Gastrocnemius medialis (tissue), 4 donors: ENCODE measurements around the gene GAS6.

ENCODE experiments used
- POLR2A ChIP-seq, 2 donors: fragments of 450-650 bp; IDR thresholded peaks; one replicate each; pipeline ENCODE4 v1.6.1; 2017; ENCODE audit warnings: antibody characterized with exemption in 2 of 2, mild to moderate bottlenecking in 2 of 2, moderate library complexity in 2 of 2
- TF ChIP-seq, protein P1 (sequence below), 5 experiments: fragments of 450-650 bp in 3 of 5; fragments of 200-600 bp in 2 of 5; sonication (generic) in 2 of 5; IDR thresholded peaks in 4 of 5; conservative IDR thresholded peaks in 1 of 5; 1 replicate in 4 of 5; 2 replicates in 1 of 5; pipeline ENCODE4 v1.5.1; 2016 to 2019; ENCODE audit warnings: antibody characterized with exemption in 5 of 5, mild to moderate bottlenecking in 3 of 5, moderate library complexity in 3 of 5

DNA sequence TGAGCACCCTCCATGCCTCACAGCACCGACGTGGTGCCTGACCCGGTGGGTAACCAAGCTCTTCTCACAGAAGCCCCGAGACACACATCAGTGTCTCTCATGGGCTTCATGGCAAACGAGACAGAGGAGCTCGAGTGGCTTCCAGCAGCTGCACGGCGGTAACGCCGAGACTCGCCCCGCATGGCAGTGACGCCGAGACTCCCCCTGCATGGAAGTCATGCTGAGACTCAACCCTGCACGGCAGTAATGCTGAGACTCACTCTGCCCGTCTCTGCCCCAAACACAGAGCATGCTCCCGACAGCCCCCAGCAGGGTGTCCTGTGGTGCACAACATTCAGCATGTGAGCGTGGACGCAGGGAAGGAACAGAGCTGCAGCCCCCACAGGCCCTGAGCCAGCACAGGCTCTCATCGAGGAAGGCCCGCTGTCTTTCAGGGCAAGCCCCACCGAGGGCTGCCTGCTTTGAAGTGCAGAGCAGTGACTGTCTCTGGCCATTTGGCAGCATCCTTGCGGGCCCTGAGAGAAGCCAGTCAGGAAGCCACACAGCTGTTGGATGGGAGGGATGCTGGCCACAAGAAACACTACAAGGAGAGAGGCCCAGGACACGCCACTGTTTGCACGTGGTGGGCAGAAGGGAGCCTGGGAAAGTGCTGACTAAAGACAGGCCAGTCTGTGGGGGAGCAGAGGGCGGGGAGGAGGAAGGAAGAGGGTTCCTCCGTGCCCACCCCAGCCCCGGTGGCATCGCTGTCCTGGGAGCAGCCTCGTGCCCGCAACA is 9.5 kb downstream of the GAS6 start:
- TF ChIP-seq POLR2A (IDR thresholded peaks at IDR 0.05), result no peak
- TF ChIP-seq, protein P1, sequence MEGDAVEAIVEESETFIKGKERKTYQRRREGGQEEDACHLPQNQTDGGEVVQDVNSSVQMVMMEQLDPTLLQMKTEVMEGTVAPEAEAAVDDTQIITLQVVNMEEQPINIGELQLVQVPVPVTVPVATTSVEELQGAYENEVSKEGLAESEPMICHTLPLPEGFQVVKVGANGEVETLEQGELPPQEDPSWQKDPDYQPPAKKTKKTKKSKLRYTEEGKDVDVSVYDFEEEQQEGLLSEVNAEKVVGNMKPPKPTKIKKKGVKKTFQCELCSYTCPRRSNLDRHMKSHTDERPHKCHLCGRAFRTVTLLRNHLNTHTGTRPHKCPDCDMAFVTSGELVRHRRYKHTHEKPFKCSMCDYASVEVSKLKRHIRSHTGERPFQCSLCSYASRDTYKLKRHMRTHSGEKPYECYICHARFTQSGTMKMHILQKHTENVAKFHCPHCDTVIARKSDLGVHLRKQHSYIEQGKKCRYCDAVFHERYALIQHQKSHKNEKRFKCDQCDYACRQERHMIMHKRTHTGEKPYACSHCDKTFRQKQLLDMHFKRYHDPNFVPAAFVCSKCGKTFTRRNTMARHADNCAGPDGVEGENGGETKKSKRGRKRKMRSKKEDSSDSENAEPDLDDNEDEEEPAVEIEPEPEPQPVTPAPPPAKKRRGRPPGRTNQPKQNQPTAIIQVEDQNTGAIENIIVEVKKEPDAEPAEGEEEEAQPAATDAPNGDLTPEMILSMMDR (IDR thresholded peaks at IDR 0.05 in 4 of 5, conservative IDR thresholded peaks at IDR 0.05 in 1 of 5), result no peak
